Measurements from ENCODE around the gene OSBPL7.
A peak's percentile ranks its signal among the peaks of the same experiment; 100 is the strongest.

Gene OSBPL7

GRCh38 chr17:47822785-47823184, 1.2 kb upstream of the OSBPL7 start:
- DNase-seq, result no peak

- no peak for DNase-seq
These were observed 567 bp downstream of the OSBPL7 start for GRCh38 chr17:47821031-47821423.

GRCh38 chr17:47820033-47820789, 1.4 kb downstream of the OSBPL7 start:
- DNase-seq, result no peak

GRCh38 chr17:47819475-47819874, 2.1 kb downstream of the OSBPL7 start:
- DNase-seq, result no peak

GRCh38 chr17:47818002-47818695, 3.4 kb downstream of the OSBPL7 start:
- DNase-seq, result no peak

- DNase-seq, result no peak
These were observed 4.6 kb downstream of the OSBPL7 start for GRCh38 chr17:47816947-47817346.

- no peak for DNase-seq
These were observed 5.4 kb downstream of the OSBPL7 start for GRCh38 chr17:47816111-47816735.

GRCh38 chr17:47815106-47815918, 6.3 kb downstream of the OSBPL7 start:
- no peak for DNase-seq

- DNase-seq, result no peak
These were observed 8.0 kb downstream of the OSBPL7 start for GRCh38 chr17:47813512-47814031.

- no peak for DNase-seq
These were observed 8.5 kb downstream of the OSBPL7 start for GRCh38 chr17:47813077-47813476.

- DNase-seq, result no peak
These were observed 9.3 kb downstream of the OSBPL7 start for GRCh38 chr17:47812146-47812920.

- DNase-seq, result no peak
These were observed 9.9 kb downstream of the OSBPL7 start for GRCh38 chr17:47811709-47812108.

GRCh38 chr17:47810901-47811635, 10.5 kb downstream of the OSBPL7 start:
- DNase-seq, result no peak

- DNase-seq, result peak; percentile 74
These were observed 11.3 kb downstream of the OSBPL7 start for GRCh38 chr17:47810200-47810821.

- no peak for DNase-seq
These were observed 12.6 kb downstream of the OSBPL7 start for GRCh38 chr17:47808830-47809480.

GRCh38 chr17:47808036-47808829, 13.4 kb downstream of the OSBPL7 start:
- no peak for DNase-seq

- no peak for DNase-seq
These were observed 14.2 kb downstream of the OSBPL7 start for GRCh38 chr17:47807421-47807820.

GRCh38 chr17:47806913-47807255, 14.7 kb downstream of the OSBPL7 start:
- no peak for DNase-seq
